K562 (cell line): Measurements from ENCODE around the gene PIM3. TPM values are rescaled to one million over a fixed set of nuclear protein-coding genes. Genes with fewer than 3 reads are reported as not detected.

ENCODE experiments used
- ADNP ChIP-seq: fragments of 200-800 bp; sonication (Bioruptor generic); IDR thresholded peaks from 2 replicates; pipeline ENCODE4 v1.6.1; 2016; ENCODE audit warnings: missing genetic modification characterization, missing compliant biosample characterization
- C11orf30 ChIP-seq: fragments of 450-650 bp; IDR thresholded peaks from 2 replicates; pipeline ENCODE4 v1.6.1; 2016; ENCODE audit warnings: low read depth, mild to moderate bottlenecking
- EP400 ChIP-seq: fragments of 450-650 bp; IDR thresholded peaks from 2 replicates; pipeline ENCODE4 v1.6.1; 2017; ENCODE audit warnings: antibody characterized with exemption, mild to moderate bottlenecking, moderate library complexity
- GABPA ChIP-seq: fragments of 200-800 bp; sonication (Bioruptor generic); conservative IDR thresholded peaks from 2 replicates; pipeline ENCODE4 v1.6.1; 2016; ENCODE audit warnings: low read depth, missing genetic modification characterization, missing compliant biosample characterization
- LEF1 ChIP-seq: fragments of 450-650 bp; IDR thresholded peaks from 2 replicates; pipeline ENCODE4 v1.6.1; 2016; ENCODE audit warnings: mild to moderate bottlenecking
- MAFK ChIP-seq: IDR thresholded peaks from 2 replicates; pipeline ENCODE4 v1.6.1; 2011; ENCODE audit warnings: low read length, improper control_type of control experiment
- POLR2H ChIP-seq: IDR thresholded peaks from 2 replicates; pipeline ENCODE4 v1.6.1; 2016; ENCODE audit warnings: missing genetic modification characterization, low read depth, mild to moderate bottlenecking, control low read depth, missing compliant biosample characterization, moderate library complexity
- SIN3A ChIP-seq, 2 experiments: fragments of 150-350 bp in 1 of 2; IDR thresholded peaks; 2 replicates each; pipeline ENCODE4 v1.6.1; 2011 to 2016; ENCODE audit warnings: borderline replicate concordance in 2 of 2, low read depth in 2 of 2, low read length in 2 of 2, mild to moderate bottlenecking in 2 of 2, moderate library complexity in 2 of 2; ENCODE audit not compliant: control insufficient read depth in 1 of 2
- polyA plus RNA-seq, 8 experiments: library from polyadenylated mRNA; depleted of rRNA in 4 of 8; stranded (reverse) in 5 of 8; unstranded in 3 of 8; fragments of >200 nt; fragmentation: Nextera tagmentation in 2 of 8; fragmentation: Illumina TruSeq in 1 of 8; extraction: Ambion mirVana in 2 of 8; extraction: Trizol in 1 of 8; gene quantifications; 2 replicates each; pipeline versions ENCODE4 v1.2.1 to v1.2.3, GENCODE V29; 2011 to 2014; ENCODE audit warnings: inconsistent platforms in 1 of 8, missing spikeins in 1 of 8
- total RNA-seq, 7 experiments: library from RNA; depleted of rRNA in 6 of 7; stranded (reverse); fragments of >200 nt in 6 of 7; fragmentation: Illumina TruSeq in 2 of 7; extraction: Trizol in 2 of 7; gene quantifications; 2 replicates each; pipeline versions ENCODE4 v1.2.1 to v1.2.3, GENCODE V29; 2011 to 2021; ENCODE audit warnings: low replicate concordance in 1 of 7
- TF ChIP-seq, protein P1 (sequence below): sonication (generic); formaldehyde crosslinking; IDR thresholded peaks from 2 replicates; pipeline ENCODE4 v1.8.1; 2023; ENCODE audit warnings: missing genetic modification reagents, mild to moderate bottlenecking, borderline replicate concordance
- TF ChIP-seq, protein P2 (sequence below), 2 experiments: IDR thresholded peaks; 2 replicates each; pipeline ENCODE4 v1.6.1; 2011; ENCODE audit warnings: borderline replicate concordance in 1 of 2, control low read depth in 1 of 2, low read depth in 1 of 2, low read length in 1 of 2, mild to moderate bottlenecking in 1 of 2, mixed read lengths in 1 of 2, moderate library complexity in 1 of 2; ENCODE audit not compliant: insufficient read depth in 1 of 2, insufficient read length in 1 of 2, poor library complexity in 1 of 2, severe bottlenecking in 1 of 2; ENCODE audit errors: extremely low read depth in 1 of 2
- TF ChIP-seq, protein P3 (sequence below), 2 experiments: fragments of 450-650 bp; IDR thresholded peaks; 2 replicates each; pipeline ENCODE4 v1.6.1; 2016; ENCODE audit warnings: mild to moderate bottlenecking in 2 of 2, borderline replicate concordance in 1 of 2, low read depth in 1 of 2, moderate library complexity in 1 of 2

The PIM3 gene
- total and polyA plus RNA-seq, 9 of the 15 experiments (the other 6 are each of a cell fraction or from before 2014, with no cell fraction given): 0.24 to 40.5 (median 5.3) TPM

DNA sequence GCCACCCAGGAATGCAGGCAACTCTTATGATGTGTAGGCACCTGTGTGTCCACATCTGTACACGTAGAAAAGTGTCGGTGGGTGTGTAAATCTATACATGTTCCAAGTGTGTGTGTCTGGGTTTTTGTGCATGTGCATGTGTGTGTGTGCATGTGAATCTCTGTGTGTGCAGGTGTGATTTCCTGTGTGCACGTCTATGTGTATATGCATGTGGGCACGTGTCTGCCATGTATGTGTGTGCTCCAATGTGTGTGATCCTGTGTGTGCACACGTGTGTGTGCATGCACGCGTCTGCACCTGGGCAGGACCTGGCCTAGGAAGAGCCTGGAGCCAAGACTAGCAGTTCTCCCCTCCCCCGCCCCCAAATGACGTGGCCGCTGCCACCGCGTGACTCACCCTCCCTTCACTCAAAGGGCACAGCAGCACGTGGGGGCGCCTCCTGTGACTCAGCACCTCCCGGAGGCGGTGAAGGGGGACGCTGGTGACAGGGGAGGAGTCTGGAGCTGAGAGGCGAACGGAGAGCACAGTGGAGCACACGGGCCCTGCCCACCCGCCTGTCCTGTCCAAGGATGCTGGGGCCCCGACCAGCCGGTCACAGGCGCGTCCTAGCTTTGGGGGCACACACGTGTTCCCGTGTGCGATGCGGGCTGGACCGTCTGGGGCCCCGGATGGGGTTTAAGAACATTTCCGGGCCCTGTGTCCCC is 10.1 kb downstream of the PIM3 start (continued):
- peak; percentile 47; the same call in 1 of the 2 replicates for TF ChIP-seq POLR2H (tag)
- TF ChIP-seq, protein P1, sequence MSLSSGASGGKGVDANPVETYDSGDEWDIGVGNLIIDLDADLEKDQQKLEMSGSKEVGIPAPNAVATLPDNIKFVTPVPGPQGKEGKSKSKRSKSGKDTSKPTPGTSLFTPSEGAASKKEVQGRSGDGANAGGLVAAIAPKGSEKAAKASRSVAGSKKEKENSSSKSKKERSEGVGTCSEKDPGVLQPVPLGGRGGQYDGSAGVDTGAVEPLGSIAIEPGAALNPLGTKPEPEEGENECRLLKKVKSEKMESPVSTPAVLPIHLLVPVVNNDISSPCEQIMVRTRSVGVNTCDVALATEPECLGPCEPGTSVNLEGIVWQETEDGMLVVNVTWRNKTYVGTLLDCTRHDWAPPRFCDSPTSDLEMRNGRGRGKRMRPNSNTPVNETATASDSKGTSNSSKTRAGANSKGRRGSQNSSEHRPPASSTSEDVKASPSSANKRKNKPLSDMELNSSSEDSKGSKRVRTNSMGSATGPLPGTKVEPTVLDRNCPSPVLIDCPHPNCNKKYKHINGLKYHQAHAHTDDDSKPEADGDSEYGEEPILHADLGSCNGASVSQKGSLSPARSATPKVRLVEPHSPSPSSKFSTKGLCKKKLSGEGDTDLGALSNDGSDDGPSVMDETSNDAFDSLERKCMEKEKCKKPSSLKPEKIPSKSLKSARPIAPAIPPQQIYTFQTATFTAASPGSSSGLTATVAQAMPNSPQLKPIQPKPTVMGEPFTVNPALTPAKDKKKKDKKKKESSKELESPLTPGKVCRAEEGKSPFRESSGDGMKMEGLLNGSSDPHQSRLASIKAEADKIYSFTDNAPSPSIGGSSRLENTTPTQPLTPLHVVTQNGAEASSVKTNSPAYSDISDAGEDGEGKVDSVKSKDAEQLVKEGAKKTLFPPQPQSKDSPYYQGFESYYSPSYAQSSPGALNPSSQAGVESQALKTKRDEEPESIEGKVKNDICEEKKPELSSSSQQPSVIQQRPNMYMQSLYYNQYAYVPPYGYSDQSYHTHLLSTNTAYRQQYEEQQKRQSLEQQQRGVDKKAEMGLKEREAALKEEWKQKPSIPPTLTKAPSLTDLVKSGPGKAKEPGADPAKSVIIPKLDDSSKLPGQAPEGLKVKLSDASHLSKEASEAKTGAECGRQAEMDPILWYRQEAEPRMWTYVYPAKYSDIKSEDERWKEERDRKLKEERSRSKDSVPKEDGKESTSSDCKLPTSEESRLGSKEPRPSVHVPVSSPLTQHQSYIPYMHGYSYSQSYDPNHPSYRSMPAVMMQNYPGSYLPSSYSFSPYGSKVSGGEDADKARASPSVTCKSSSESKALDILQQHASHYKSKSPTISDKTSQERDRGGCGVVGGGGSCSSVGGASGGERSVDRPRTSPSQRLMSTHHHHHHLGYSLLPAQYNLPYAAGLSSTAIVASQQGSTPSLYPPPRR (CRISPR knock-in tag): 0 out of 2 replicates have a peak, but pooled peaks have one; percentile 37
- TF ChIP-seq, protein P2, sequence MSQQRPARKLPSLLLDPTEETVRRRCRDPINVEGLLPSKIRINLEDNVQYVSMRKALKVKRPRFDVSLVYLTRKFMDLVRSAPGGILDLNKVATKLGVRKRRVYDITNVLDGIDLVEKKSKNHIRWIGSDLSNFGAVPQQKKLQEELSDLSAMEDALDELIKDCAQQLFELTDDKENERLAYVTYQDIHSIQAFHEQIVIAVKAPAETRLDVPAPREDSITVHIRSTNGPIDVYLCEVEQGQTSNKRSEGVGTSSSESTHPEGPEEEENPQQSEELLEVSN (IDR thresholded peaks at IDR 0.05; ENCODE audit: borderline replicate concordance in 1 of 2, extremely low read depth in 1 of 2, insufficient read depth in 1 of 2, insufficient read length in 1 of 2, low read depth in 1 of 2, low read length in 1 of 2, poor library complexity in 1 of 2, severe bottlenecking in 1 of 2): peak in 1 of 2 experiments; percentile 84
- TF ChIP-seq EP400: peak; percentile 92
- TF ChIP-seq C11orf30: peak; percentile 93
- TF ChIP-seq SIN3A (IDR thresholded peaks at IDR 0.05; ENCODE audit: borderline replicate concordance in 2 of 2, control insufficient read depth in 1 of 2, low read depth in 2 of 2, low read length in 2 of 2): peak in 1 of 2 experiments; percentile 16; a peak in 1 of 4 replicates
- TF ChIP-seq GABPA (tag): peak; percentile 66
- TF ChIP-seq, protein P3, sequence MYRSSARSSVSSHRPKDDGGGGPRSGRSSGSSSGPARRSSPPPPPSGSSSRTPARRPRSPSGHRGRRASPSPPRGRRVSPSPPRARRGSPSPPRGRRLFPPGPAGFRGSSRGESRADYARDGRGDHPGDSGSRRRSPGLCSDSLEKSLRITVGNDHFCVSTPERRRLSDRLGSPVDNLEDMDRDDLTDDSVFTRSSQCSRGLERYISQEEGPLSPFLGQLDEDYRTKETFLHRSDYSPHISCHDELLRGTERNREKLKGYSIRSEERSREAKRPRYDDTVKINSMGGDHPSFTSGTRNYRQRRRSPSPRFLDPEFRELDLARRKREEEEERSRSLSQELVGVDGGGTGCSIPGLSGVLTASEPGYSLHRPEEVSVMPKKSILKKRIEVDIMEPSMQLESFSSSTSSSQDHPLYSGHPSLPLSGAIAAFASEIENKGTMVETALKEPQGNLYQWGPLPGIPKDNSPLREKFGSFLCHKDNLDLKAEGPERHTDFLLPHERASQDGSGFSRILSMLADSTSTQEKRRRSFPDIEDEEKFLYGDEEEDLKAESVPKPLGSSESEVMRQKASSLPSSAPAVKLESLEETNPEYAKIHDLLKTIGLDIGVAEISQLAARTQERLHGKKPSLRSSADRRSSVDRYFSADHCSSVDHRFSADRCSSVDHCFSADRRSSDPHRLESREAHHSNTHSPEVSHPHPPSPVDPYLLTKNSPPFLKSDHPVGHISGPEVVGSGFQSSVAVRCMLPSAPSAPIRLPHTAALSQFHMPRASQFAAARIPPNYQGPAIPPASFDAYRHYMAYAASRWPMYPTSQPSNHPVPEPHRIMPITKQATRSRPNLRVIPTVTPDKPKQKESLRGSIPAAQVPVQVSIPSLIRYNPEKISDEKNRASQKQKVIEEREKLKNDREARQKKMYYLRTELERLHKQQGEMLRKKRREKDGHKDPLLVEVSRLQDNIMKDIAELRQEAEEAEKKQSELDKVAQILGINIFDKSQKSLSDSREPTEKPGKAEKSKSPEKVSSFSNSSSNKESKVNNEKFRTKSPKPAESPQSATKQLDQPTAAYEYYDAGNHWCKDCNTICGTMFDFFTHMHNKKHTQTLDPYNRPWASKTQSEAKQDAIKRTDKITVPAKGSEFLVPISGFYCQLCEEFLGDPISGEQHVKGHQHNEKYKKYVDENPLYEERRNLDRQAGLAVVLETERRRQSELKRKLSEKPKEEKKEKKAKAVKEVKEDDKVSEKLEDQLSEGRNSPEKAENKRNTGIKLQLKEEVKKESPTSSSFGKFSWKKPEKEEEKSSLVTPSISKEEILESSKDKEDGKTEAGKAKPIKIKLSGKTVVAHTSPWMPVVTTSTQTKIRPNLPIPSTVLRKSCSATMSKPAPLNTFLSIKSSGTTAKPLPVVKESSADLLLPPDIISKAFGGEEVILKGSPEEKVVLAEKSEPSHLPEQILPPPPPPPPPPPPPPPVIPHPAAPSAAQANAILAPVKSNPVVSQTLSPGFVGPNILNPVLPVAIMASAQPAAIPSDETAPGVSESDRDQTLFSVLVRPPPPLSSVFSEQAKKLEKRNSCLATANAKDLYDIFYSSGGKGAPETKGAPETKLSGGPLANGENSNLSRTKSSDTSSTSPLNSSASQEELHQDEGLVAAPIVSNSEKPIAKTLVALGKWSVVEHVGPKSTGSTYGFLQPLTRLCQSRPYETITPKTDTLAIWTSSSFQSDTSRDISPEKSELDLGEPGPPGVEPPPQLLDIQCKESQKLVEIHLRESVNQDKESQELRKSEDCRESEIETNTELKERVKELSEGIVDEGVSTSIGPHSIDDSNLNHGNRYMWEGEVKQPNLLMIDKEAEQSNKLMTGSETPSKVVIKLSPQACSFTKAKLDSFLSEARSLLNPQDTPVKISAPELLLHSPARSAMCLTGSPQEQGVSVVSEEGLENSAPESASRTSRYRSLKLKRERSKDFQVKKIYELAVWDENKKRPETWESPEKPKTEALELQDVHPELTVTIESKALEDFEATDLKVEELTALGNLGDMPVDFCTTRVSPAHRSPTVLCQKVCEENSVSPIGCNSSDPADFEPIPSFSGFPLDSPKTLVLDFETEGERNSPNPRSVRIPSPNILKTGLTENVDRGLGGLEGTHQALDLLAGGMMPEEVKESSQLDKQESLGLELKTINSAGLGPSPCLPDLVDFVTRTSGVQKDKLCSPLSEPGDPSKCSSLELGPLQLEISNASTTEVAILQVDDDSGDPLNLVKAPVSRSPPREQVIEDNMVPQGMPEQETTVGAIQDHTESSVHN (IDR thresholded peaks at IDR 0.05; ENCODE audit: borderline replicate concordance in 1 of 2, low read depth in 1 of 2): peak in 1 of 2 experiments; percentile 97; a peak in 2 of 4 replicates
- no peak for TF ChIP-seq ADNP (tag)
- TF ChIP-seq MAFK: peak; percentile 79
- TF ChIP-seq LEF1: peak; percentile 85
